ENCODE measurements around the gene C17orf78.
"Not testable (repeated sequence)": the region's sequence is repeated elsewhere in the genome, so short reads cannot be mapped to it uniquely, and the experiment has no call there.

The C17orf78 gene

GRCh38 chr17:37406635-37407461, 31.1 kb downstream of the C17orf78 start, which contains the start of the genes ACACA and TADA2A:
ACACA (minus strand) TSS chr17:37406836; CDS start chr17:37406299, 537 bp downstream.
TADA2A (plus strand) TSS chr17:37406886; CDS start chr17:37411366, 4,480 bp downstream.
- Histone ChIP-seq H3K36me3 (ENCODE audit: insufficient read depth, low read length) (0 out of 2 replicates have a peak, but pooled peaks cover 3% of the 10 kb centered on the region), H3K9me2 (replicated peaks; ENCODE audit: low read depth, low read length) (no peaks in the 10 kb centered on the region), H4K20me1 (ENCODE audit: insufficient read depth, low read length, poor library complexity, severe bottlenecking) (no peaks in the 10 kb centered on the region), H3K4me1 (ENCODE audit: insufficient read depth, low read length, poor library complexity, severe bottlenecking) (peaks cover 52% of the 10 kb centered on the region), H3K4me3 (ENCODE audit: low read length, poor library complexity, severe bottlenecking) (peak within 1 kb of the TSS; percentile 98), H3K79me2 (ENCODE audit: insufficient read depth, low read length) (peaks cover 68% of the 10 kb centered on the region), H3K4me2 (ENCODE audit: low read depth, low read length, poor library complexity, severe bottlenecking) (peak within 1 kb of the TSS; percentile 81), H3F3A (ENCODE audit: low read depth) (no peaks in the 10 kb centered on the region), H3K9me3 (ENCODE audit: insufficient read depth, low read depth, low read length) (no peaks in the 10 kb centered on the region), H3K9ac (ENCODE audit: low read depth, low read length, poor library complexity, severe bottlenecking) (peak within 1 kb of the TSS; percentile 99), H2AFZ (ENCODE audit: low read length) (peak within 1 kb of the TSS; percentile 91), H3K27me3 (ENCODE audit: insufficient read depth, low read length, poor library complexity, severe bottlenecking) (no peaks in the 10 kb centered on the region)
- TF ChIP-seq EZH2phosphoT487 (IDR thresholded peaks at IDR 0.05; ENCODE audit: borderline replicate concordance): no peak
- TF ChIP-seq CTCF (conservative IDR thresholded peaks at IDR 0.05; ENCODE audit: low read length): 0 out of 2 replicates have a peak, but pooled peaks have one; percentile 7

- H3F3A ChIP-seq (ENCODE audit: low read depth); H3K27me3 ChIP-seq (ENCODE audit: insufficient read depth, low read length, poor library complexity, severe bottlenecking); H2AFZ ChIP-seq (ENCODE audit: low read length); H4K20me1 ChIP-seq (ENCODE audit: insufficient read depth, low read length, poor library complexity, severe bottlenecking); H3K9me3 ChIP-seq (ENCODE audit: insufficient read depth, low read depth, low read length); H3K9me2 ChIP-seq (replicated peaks; ENCODE audit: low read depth, low read length); H3K36me3 ChIP-seq (ENCODE audit: insufficient read depth, low read length): not testable (repeated sequence)
- Histone ChIP-seq H3K9ac (ENCODE audit: low read depth, low read length, poor library complexity, severe bottlenecking) (peak overlapping the region; percentile 99), H3K4me3 (ENCODE audit: low read length, poor library complexity, severe bottlenecking) (peak overlapping the region; percentile 98), H3K4me1 (ENCODE audit: insufficient read depth, low read length, poor library complexity, severe bottlenecking) (peaks cover 52% of the 10 kb centered on the region), H3K4me2 (ENCODE audit: low read depth, low read length, poor library complexity, severe bottlenecking) (peak overlapping the region; percentile 81), H3K79me2 (ENCODE audit: insufficient read depth, low read length) (peaks cover 68% of the 10 kb centered on the region)
These were observed 32.3 kb downstream of the C17orf78 start for GRCh38 chr17:37408145-37408479.

GRCh38 chr17:37410357-37410756, 34.6 kb downstream of the C17orf78 start:
- no peaks in the 10 kb centered on the region for H3F3A ChIP-seq (ENCODE audit: low read depth)

More at GRCh38 chr17:37410357-37410756, 34.6 kb downstream of the C17orf78 start:
- TF ChIP-seq EZH2phosphoT487 (IDR thresholded peaks at IDR 0.05; ENCODE audit: borderline replicate concordance) (no peak), CTCF (conservative IDR thresholded peaks at IDR 0.05; ENCODE audit: low read length) (no peak)
- H3K4me1 ChIP-seq (ENCODE audit: insufficient read depth, low read length, poor library complexity, severe bottlenecking): peaks cover 32% of the 10 kb centered on the region
- peaks cover 68% of the 10 kb centered on the region for H3K79me2 ChIP-seq (ENCODE audit: insufficient read depth, low read length)
- no peak overlapping the region for H3K9ac ChIP-seq (ENCODE audit: low read depth, low read length, poor library complexity, severe bottlenecking)
- H3K27me3 ChIP-seq (ENCODE audit: insufficient read depth, low read length, poor library complexity, severe bottlenecking): no peaks in the 10 kb centered on the region
- H3K36me3 ChIP-seq (ENCODE audit: insufficient read depth, low read length): peaks cover 11% of the 10 kb centered on the region; the same call in 1 of the 2 replicates
- no peak overlapping the region for H3K4me3 ChIP-seq (ENCODE audit: low read length, poor library complexity, severe bottlenecking)
- H3K4me2 ChIP-seq (ENCODE audit: low read depth, low read length, poor library complexity, severe bottlenecking): peak overlapping the region; percentile 22
- no peaks in the 10 kb centered on the region for H3K9me3 ChIP-seq (ENCODE audit: insufficient read depth, low read depth, low read length)
- H4K20me1 ChIP-seq (ENCODE audit: insufficient read depth, low read length, poor library complexity, severe bottlenecking): no peaks in the 10 kb centered on the region
- H3K9me2 ChIP-seq (replicated peaks; ENCODE audit: low read depth, low read length): no peaks in the 10 kb centered on the region
- no peak overlapping the region for H2AFZ ChIP-seq (ENCODE audit: low read length)
